LNCaP clone FGC (cell line): ENCODE results near the gene ZNF710.

Source experiments
- DNase-seq: peaks from one replicate; pipeline ENCODE4 v3.0.0-alpha.2; 2011; ENCODE audit warnings: low read depth
- H3K4me3 ChIP-seq: 2 replicates; pipeline ENCODE4 v1.5.1; 2011; ENCODE audit warnings: mild to moderate bottlenecking, low read depth, low read length, control low read depth
- TF ChIP-seq, protein P1 (sequence below): IDR thresholded peaks from 2 replicates; pipeline ENCODE4 v1.5.1; 2012; ENCODE audit warnings: mild to moderate bottlenecking; ENCODE audit not compliant: control insufficient read depth, insufficient read depth; ENCODE audit errors: extremely low read depth

Gene ZNF710

DNA sequence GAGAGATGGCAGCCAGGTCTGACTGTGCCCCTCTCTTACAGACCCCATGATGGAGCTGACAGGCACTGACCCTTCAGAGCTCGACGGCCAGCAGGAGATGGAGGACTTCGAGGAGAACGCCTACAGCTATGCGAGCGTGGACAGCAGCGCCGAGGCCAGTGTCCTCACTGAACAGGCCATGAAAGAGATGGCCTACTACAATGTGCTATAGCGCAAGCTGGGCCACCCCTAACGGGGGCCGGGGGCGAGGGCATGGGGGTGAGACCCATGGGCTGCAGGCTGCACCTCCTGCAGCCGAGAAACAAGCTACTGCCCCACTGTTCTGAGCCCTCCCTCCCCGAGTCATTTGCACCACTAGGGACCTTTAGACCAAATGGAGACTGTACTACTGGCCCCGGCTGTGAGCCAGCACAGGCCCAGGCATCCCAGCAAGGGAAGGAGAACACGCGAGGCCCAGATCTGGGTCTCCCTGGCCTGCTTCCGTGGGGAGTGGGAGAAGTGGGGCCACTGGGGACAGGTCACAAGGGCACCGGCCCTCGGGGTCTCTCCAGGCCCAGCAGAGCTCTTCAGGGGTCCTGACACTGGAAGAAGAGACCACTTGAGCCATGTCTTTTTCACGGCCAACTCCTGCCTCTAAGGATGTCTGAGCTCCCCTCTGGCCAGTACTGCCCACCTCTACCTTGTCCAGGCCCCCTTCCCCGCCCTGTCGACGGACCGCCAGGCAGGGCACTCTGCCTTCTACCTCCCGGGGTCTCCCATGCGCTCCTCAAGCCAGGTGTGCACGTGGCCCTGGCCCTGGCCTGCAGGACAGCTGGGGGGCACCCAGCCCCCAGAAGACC lies 78.7 kb downstream of the ZNF710 start:
- TF ChIP-seq, protein P1, sequence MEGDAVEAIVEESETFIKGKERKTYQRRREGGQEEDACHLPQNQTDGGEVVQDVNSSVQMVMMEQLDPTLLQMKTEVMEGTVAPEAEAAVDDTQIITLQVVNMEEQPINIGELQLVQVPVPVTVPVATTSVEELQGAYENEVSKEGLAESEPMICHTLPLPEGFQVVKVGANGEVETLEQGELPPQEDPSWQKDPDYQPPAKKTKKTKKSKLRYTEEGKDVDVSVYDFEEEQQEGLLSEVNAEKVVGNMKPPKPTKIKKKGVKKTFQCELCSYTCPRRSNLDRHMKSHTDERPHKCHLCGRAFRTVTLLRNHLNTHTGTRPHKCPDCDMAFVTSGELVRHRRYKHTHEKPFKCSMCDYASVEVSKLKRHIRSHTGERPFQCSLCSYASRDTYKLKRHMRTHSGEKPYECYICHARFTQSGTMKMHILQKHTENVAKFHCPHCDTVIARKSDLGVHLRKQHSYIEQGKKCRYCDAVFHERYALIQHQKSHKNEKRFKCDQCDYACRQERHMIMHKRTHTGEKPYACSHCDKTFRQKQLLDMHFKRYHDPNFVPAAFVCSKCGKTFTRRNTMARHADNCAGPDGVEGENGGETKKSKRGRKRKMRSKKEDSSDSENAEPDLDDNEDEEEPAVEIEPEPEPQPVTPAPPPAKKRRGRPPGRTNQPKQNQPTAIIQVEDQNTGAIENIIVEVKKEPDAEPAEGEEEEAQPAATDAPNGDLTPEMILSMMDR: no peak
- H3K4me3 ChIP-seq: no peak overlapping the region
- DNase-seq: no peak

DNA sequence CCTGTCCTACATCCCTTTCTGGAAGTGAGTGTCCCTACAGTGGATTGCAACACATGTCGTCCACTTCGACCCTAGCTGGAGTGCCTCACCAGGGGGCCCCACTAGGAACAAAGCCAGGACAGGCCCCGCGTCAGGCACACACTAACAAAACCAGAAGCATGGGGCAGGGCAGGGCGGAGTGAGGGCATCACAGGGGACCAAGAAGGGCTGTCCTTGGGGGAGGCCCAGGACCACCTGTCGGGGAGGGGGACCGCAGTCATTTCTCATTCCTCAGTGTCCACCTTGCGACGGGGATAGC lies 79.3 kb downstream of the ZNF710 start:
- no peak overlapping the region for H3K4me3 ChIP-seq
- DNase-seq: no peak
- TF ChIP-seq, protein P1: no peak

DNA sequence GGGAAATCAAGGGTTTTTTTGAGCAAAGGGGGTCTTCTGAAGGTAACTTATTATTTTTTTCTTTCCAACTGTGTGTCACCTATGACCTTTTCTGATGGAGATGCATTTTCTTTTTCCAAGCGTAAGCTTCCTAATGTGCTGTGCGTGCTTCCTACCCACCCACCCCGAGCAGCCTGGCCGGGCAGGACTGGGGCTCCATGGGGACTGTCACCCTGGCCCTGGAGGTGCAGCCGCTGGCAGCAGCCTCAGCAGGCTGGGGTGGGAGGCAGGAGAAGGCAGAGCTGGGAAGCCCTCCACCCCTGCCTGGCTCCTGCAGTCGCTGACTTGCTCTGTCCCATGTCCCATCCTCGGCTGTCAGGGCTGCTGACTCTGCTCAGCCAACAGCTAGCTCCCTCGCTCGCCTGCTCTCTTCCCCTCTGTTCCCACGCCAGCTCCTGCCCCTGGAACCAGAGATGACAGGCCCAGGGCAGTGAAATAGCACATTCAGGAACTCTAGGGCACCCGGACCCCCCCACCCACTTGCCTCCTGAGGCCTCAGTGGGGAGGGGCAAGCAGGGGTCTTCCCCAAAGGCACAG lies 79.8 kb downstream of the ZNF710 start:
- H3K4me3 ChIP-seq: no peak overlapping the region
- DNase-seq: no peak
- TF ChIP-seq, protein P1: no peak

DNA sequence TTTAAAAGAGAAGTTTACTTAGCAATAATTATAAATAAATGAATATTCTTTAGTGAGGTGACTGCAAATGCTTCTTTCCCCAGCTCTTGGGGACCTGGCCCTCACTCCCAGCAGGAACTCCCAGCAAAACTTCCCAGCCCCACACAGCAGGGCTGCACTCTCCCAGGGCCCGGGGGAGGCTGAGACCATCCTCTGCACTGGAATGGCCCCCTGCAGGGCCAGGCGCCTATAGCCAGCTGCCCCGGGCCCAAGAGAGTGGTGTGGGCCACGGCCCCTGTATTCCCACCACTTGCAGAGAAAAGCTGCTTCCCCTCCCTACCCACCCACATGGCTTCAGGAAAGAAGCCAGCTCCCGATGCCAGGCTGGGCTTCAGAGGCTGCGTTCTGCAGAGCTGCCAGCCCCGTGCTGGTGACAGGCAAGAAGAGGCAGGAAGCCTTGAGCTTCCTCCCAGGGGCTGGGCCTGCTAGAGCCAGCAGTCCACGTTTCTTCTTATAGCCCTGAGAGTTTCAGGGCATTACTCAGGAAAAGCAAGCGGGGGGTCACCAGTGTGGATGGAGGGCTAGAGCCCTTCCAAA lies 81.1 kb downstream of the ZNF710 start:
- no peak for DNase-seq
- TF ChIP-seq, protein P1: no peak

DNA sequence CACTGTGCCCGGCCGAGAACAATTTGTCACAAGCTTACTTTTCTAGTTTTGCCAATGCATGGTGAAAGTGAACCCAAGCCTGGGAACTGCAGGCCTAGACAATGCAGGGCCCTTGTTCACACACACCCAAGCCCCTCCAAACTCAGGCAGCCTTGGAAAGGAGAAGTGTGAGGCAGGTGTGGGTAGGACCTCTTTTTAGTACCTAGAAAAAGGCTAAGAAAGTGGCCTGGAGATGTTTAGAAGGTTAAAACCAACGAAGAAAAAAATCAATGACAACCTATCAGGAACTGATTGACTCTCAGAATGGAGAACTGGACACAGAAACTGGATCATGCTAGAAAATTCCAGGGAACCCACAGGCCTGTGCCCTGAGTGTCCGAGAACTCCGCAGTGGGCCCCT lies 82.3 kb downstream of the ZNF710 start:
- TF ChIP-seq, protein P1: no peak
- DNase-seq: no peak
- no peak overlapping the region for H3K4me3 ChIP-seq

More for the DNA sequence above, 81.1 kb downstream of the ZNF710 start:
- H3K4me3 ChIP-seq: no peak overlapping the region

DNA sequence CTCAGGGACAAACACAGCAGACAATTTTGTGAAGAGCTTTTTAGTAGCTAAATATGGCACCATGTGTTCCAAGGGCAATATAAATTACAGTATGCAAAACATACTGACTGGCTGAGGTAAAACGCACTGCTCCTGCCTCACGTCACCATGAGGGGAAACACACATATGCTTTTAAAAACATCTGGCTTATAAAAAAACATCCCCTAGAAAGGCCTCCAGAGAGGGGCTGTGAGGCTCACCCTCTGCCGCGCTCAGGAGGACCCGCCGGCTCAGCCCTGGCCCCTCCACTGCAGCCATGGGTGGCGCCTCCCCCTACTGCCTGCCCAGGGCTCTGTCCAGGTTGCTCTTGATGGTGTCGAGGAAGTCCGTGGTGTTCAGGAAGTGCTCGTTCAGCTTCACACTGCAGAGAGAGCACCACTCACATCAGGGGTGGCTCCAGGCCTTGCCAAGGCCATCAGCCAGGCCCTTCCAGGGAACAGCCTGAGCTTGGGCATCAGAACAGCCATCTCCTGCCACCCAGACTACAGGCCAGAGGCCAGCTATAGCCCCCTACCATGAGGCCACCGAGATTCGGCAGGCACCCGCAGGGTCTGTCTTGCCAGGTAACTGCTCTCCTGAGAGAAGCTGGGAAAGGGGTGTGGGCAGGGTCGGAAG lies 83.0 kb downstream of the ZNF710 start:
- TF ChIP-seq, protein P1: no peak
- no peak for DNase-seq
- H3K4me3 ChIP-seq: no peak overlapping the region
